ENCODE results near the gene CAMSAP3.
"Not testable (repeated sequence)": the region's sequence is repeated elsewhere in the genome, so short reads cannot be mapped to it uniquely, and the experiment has no call there.

The CAMSAP3 gene

DNA sequence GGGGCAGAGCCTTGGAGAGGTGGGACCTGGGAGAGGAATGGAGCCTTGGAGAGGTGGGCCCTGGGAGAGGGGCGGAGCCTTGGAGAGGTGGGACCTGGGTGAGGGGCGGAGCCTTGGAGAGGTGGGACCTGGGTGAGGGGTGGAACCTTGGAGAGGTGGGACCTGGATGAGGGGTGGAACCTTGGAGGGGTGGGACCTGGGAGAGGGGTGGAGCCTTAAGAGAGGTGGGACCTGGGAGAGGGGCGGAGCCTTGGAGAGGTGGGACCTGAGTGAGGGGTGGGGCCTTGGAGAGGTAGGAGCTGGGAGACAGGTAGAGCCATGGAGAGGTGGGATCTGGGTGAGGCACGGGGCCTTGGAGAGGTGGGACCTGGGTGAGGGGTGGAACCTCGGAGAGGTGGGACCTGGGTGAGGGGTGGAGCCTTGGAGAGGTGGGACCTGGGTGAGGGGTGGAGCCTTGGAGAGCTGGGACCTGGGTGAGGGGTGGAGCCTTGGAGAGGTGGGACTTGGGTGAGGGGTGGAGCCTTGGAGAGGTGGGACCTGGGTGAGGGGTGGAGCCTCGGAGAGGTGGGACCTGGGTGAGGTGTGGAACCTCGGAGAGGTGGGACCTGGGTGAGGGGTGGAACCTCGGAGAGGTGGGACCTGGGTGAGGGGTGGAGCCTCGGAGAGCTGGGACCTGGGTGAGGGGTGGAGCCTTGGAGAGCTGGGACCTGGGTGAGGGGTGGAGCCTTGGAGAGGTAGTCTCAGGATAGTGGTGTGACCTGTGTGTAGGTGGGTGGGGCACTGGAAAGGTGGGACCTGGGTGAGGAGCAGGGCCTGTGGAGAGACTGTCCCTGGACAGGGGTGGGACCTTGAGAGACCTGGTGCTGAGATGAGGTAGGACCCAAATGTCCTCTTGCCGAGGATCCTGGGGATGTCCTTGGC lies 48.2 kb downstream of the CAMSAP3 start:
- H3K4me1 ChIP-seq (ENCODE audit: control insufficient read depth, insufficient read depth, low read length) = not testable (repeated sequence)

DNA sequence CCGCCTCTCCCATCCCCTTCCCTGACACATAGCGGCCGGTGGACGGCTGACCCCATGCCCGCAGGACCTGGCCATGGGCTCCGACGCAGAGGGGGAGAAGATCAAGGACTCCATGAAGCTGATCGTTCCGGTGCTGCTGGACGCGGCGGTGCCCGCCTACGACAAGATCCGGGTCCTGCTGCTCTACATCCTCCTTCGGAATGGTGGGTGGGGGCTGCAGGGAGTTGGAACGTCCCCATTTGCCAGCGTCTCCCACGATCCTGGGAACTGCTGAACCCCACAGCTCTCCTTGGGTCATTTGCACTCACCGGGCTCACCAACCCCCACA lies 48.9 kb downstream of the CAMSAP3 start:
- no peak overlapping the region for H3K27ac ChIP-seq (ENCODE audit: low read depth, low read length)
- no peaks in the 10 kb centered on the region for H3K4me1 ChIP-seq (ENCODE audit: control insufficient read depth, insufficient read depth, low read length)
- H3K4me3 ChIP-seq (ENCODE audit: low read length) = no peak overlapping the region
- H3K9ac ChIP-seq (ENCODE audit: low read length) = no peak overlapping the region
- H3K27me3 ChIP-seq (ENCODE audit: control insufficient read depth, insufficient read depth, low read length) = no peaks in the 10 kb centered on the region
- peaks cover 7% of the 10 kb centered on the region for H3K36me3 ChIP-seq (ENCODE audit: control insufficient read depth, insufficient read depth, low read length)

More for the DNA sequence above, 48.2 kb downstream of the CAMSAP3 start:
- not testable (repeated sequence) for H3K27me3 ChIP-seq (ENCODE audit: control insufficient read depth, insufficient read depth, low read length); H3K36me3 ChIP-seq (ENCODE audit: control insufficient read depth, insufficient read depth, low read length); H3K4me3 ChIP-seq (ENCODE audit: low read length); H3K27ac ChIP-seq (ENCODE audit: low read depth, low read length); H3K9ac ChIP-seq (ENCODE audit: low read length)

DNA sequence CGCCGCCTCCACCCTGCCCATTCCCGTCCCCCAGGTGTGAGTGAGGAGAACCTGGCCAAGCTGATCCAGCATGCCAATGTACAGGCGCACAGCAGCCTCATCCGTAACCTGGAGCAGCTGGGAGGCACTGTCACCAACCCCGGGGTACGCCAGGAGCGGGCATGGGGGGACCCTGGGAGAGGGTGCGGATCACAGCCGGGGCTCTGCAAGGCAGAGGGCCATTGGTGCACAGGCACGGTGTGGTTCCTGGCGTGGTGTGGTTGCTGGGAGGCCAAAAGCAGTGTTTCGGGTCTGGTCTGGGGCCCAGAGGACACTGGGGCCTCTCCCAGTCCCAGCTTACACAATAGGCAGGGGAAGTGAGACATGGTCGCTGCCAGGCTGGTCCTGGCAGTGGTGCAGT lies 49.5 kb downstream of the CAMSAP3 start:
- H3K27ac ChIP-seq (ENCODE audit: low read depth, low read length) = no peak overlapping the region
- no peak overlapping the region for H3K9ac ChIP-seq (ENCODE audit: low read length)
- no peaks in the 10 kb centered on the region for H3K27me3 ChIP-seq (ENCODE audit: control insufficient read depth, insufficient read depth, low read length)
- H3K36me3 ChIP-seq (ENCODE audit: control insufficient read depth, insufficient read depth, low read length) = peaks cover 2% of the 10 kb centered on the region
- H3K4me3 ChIP-seq (ENCODE audit: low read length) = no peak overlapping the region
- no peaks in the 10 kb centered on the region for H3K4me1 ChIP-seq (ENCODE audit: control insufficient read depth, insufficient read depth, low read length)

DNA sequence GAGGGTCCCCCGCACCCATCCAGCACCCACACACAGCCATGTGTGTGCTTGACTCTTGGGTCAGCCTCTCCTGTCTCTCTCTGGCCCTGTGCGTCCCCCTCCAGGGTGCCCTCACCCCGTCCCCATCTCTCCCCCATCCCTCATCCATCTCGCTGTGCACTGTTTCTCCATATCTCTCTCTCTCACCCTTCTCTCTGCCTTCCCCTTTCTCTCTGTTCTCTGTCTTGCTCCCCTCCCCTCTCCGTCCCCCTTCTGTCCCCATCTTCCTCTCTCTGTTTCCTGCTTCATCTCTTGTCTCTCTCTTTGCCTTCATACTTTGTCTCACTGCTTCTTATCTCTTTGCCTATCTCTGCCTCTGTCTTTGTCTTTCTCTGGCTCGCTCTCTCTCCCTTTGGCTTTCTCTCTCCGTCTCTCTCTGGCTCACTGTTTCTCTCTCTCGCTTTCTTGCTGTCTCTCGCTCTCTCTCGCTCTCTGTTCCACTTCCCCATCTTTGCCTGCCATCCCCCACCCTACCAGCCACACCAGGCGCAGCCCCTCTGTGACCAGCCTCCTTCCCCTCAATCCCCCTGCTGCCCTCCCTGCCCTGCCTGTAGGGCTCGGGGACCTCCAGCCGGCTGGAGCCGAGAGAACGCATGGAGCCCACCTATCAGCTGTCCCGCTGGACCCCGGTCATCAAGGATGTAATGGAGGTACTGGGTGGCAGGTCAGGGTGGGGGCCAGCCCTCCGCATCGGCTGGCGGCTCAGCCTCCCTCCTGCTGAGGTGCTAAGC lies 50.2 kb downstream of the CAMSAP3 start:
- H3K4me1 ChIP-seq (ENCODE audit: control insufficient read depth, insufficient read depth, low read length) = no peaks in the 10 kb centered on the region
- no peaks in the 10 kb centered on the region for H3K36me3 ChIP-seq (ENCODE audit: control insufficient read depth, insufficient read depth, low read length)
- no peak overlapping the region for H3K4me3 ChIP-seq (ENCODE audit: low read length)
- no peak overlapping the region for H3K27ac ChIP-seq (ENCODE audit: low read depth, low read length)
- H3K27me3 ChIP-seq (ENCODE audit: control insufficient read depth, insufficient read depth, low read length) = no peaks in the 10 kb centered on the region
- no peak overlapping the region for H3K9ac ChIP-seq (ENCODE audit: low read length)

DNA sequence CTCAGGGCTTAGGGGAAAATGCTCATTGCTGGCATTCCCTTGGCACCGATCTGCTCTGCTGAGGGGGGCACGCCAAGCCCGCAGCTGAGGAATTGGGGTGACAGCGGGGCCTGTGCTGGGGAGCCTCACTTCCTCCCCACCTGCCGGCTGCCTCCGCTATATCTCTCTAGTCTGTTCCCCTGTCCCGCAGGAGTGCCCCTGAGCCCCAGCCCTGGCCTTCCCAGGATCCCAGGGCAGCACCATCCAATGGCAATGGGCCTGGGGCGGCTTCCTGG lies 50.7 kb downstream of the CAMSAP3 start:
- no peak overlapping the region for H3K9ac ChIP-seq (ENCODE audit: low read length)
- no peaks in the 10 kb centered on the region for H3K36me3 ChIP-seq (ENCODE audit: control insufficient read depth, insufficient read depth, low read length)
- no peak overlapping the region for H3K27ac ChIP-seq (ENCODE audit: low read depth, low read length)
- H3K4me3 ChIP-seq (ENCODE audit: low read length) = no peak overlapping the region
- no peaks in the 10 kb centered on the region for H3K4me1 ChIP-seq (ENCODE audit: control insufficient read depth, insufficient read depth, low read length)
- no peaks in the 10 kb centered on the region for H3K27me3 ChIP-seq (ENCODE audit: control insufficient read depth, insufficient read depth, low read length)

DNA sequence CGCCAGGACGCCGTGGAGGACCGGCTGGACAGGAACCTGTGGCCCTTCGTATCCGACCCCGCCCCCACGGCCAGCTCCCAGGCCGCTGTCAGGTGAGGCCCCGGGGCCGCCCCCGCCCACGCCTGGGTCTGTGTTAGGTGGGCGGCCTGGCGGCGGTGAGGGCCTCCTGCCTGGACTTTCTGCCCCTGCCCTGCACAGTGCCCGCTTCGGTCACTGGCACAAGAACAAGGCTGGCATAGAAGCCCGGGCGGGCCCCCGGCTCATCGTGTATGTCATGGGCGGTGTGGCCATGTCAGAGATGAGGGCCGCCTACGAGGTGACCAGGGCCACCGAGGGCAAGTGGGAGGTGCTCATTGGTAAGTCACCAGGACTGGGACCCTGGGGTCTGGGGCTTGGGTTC lies 51.5 kb downstream of the CAMSAP3 start:
- Histone ChIP-seq H3K27me3 (ENCODE audit: control insufficient read depth, insufficient read depth, low read length) (no peaks in the 10 kb centered on the region), H3K36me3 (ENCODE audit: control insufficient read depth, insufficient read depth, low read length) (no peaks in the 10 kb centered on the region), H3K27ac (ENCODE audit: low read depth, low read length) (no peak overlapping the region), H3K4me3 (ENCODE audit: low read length) (no peak overlapping the region), H3K9ac (ENCODE audit: low read length) (no peak overlapping the region), H3K4me1 (ENCODE audit: control insufficient read depth, insufficient read depth, low read length) (peaks cover 1% of the 10 kb centered on the region)

DNA sequence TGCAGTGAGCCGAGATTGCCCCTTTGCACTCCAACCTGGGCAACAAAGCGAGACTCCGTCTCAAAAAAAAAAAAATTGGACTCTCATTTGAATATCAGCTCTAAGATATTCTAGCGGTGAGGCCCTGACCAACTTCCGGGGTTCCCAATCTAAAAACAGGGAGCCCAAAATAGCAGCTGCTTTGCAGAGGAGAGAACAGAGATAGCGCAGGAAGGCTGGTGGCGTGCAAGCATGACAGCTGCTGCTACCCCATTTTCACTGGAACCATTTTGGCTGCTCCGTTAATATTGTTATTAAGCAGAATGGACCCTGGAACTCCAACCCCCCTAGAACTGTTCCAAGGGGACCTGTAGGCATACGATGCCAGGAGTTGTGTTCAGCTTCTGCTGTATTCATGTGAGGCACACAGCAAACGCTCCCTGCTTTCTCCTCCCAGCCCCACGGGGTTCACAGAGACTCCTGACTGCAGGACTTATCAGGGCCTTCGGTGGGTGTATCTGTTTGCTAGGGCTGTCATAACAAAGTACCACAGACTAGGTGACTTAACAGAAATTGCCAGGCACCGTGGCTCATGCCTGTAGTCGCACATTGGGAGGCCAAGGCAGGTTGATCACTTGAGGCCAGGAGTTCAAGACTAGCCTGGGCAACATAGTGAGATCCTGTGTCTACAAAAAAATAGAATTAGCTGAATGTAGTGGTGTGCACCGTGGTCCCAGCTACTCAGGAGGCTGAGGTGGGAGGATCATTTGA lies 52.8 kb downstream of the CAMSAP3 start:
- H3K36me3 ChIP-seq (ENCODE audit: control insufficient read depth, insufficient read depth, low read length) = no peaks in the 10 kb centered on the region
- peaks cover 3% of the 10 kb centered on the region for H3K4me1 ChIP-seq (ENCODE audit: control insufficient read depth, insufficient read depth, low read length)
- no peak overlapping the region for H3K27ac ChIP-seq (ENCODE audit: low read depth, low read length)
- no peak overlapping the region for H3K9ac ChIP-seq (ENCODE audit: low read length)
- H3K27me3 ChIP-seq (ENCODE audit: control insufficient read depth, insufficient read depth, low read length) = no peaks in the 10 kb centered on the region
- H3K4me3 ChIP-seq (ENCODE audit: low read length) = no peak overlapping the region

DNA sequence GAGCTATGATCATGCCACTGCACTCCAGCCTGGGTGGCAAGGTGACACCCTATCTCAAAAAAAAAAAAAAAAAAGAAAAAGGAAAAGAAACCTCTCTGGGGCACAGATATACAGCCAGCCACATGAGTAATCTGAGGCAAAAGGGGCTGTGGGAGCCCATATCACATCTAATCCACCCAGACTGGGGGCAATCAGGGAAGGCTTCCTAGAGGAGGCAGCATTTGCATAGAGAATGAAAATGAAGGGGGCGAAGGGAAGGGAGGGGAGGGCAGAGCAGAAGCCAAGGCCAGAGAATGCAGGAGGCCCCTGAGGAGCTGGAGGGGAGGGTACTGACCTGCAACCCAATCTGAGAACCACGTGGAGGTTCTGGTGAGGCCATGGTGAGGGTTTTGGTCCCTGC lies 54.5 kb downstream of the CAMSAP3 start:
- Histone ChIP-seq H3K9ac (ENCODE audit: low read length) (no peak overlapping the region), H3K4me3 (ENCODE audit: low read length) (no peak overlapping the region), H3K27ac (ENCODE audit: low read depth, low read length) (no peak overlapping the region), H3K36me3 (ENCODE audit: control insufficient read depth, insufficient read depth, low read length) (no peaks in the 10 kb centered on the region), H3K27me3 (ENCODE audit: control insufficient read depth, insufficient read depth, low read length) (no peaks in the 10 kb centered on the region), H3K4me1 (ENCODE audit: control insufficient read depth, insufficient read depth, low read length) (peaks cover 3% of the 10 kb centered on the region)

DNA sequence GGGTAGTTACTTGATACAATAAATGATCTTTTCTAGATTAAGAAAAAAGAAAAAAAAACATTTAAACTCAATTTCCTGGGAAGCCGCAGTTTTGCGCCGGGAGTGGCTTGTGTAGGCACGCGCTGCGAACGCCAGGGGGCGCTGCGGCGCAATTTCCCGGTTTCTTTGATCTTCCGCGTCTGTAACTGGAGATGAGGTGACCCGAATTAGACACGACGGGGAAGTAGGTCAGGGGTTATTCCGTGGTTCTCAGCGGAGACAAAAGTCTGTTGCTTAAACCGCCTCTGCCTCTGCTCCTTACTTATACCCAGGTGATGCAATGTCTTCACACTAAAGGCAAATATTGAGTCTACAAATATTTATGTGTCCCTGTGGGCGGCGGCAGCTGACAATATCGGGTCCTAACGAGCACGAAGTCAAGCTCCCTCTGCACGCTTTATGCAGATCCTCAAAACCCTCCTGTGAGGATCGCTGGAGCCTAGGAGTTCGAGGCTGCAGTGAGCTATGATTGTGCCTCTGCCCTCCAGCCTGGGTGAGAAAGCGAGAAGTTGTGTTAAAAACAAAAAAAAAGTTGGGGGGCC lies 56.5 kb downstream of the CAMSAP3 start:
- peak overlapping the region; percentile 30 for H3K9ac ChIP-seq (ENCODE audit: low read length)
- H3K4me3 ChIP-seq (ENCODE audit: low read length) = peak overlapping the region; percentile 59
- no peaks in the 10 kb centered on the region for H3K36me3 ChIP-seq (ENCODE audit: control insufficient read depth, insufficient read depth, low read length)
- no peak overlapping the region for H3K27ac ChIP-seq (ENCODE audit: low read depth, low read length)
- H3K27me3 ChIP-seq (ENCODE audit: control insufficient read depth, insufficient read depth, low read length) = no peaks in the 10 kb centered on the region
- peaks cover 3% of the 10 kb centered on the region for H3K4me1 ChIP-seq (ENCODE audit: control insufficient read depth, insufficient read depth, low read length)

DNA sequence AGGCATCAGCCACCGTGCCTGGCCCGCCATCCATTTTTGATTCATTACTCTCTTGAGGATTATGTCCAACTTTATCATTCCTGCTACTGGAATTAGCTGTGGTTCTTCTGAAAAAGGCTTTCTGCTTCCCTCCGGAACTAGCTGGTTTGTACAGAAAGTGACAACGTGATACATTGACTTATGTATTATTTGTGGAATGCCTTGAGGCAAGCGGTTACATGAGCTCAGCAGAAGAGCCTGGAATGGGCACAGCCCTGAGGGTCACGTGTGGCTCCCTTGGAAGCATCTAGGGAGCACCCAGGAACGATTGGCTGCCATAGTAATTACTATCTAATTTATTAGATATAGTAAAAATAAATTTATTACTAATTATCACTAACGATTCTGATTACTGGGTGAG lies 58.7 kb downstream of the CAMSAP3 start:
- no peak overlapping the region for H3K4me3 ChIP-seq (ENCODE audit: low read length)
- H3K27ac ChIP-seq (ENCODE audit: low read depth, low read length) = no peak overlapping the region
- H3K36me3 ChIP-seq (ENCODE audit: control insufficient read depth, insufficient read depth, low read length) = no peaks in the 10 kb centered on the region
- peaks cover 3% of the 10 kb centered on the region for H3K4me1 ChIP-seq (ENCODE audit: control insufficient read depth, insufficient read depth, low read length)
- no peaks in the 10 kb centered on the region for H3K27me3 ChIP-seq (ENCODE audit: control insufficient read depth, insufficient read depth, low read length)
- no peak overlapping the region for H3K9ac ChIP-seq (ENCODE audit: low read length)

DNA sequence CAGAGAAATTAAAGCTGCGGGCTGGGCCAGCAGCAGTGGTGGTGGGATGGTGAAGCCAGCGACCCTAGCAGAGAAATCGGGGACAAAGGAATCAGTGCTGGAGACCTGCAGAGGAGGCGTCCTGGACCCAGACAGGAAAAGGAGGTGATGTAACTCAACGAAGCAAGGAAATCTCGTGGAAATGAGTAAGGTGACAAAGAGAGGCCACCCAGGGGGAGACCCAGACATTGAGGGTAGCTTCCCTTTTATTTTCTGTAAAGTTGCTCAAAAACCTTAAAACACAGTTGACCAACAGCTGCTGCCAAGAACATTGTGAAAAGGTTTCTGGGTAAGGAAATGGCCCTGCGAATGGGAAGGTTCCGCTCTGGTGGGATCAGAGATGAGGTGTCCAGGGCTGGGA lies 59.9 kb downstream of the CAMSAP3 start:
- Histone ChIP-seq H3K9ac (ENCODE audit: low read length) (no peak overlapping the region), H3K27ac (ENCODE audit: low read depth, low read length) (no peak overlapping the region), H3K36me3 (ENCODE audit: control insufficient read depth, insufficient read depth, low read length) (no peaks in the 10 kb centered on the region), H3K27me3 (ENCODE audit: control insufficient read depth, insufficient read depth, low read length) (no peaks in the 10 kb centered on the region), H3K4me3 (ENCODE audit: low read length) (no peak overlapping the region), H3K4me1 (ENCODE audit: control insufficient read depth, insufficient read depth, low read length) (peaks cover 3% of the 10 kb centered on the region)

DNA sequence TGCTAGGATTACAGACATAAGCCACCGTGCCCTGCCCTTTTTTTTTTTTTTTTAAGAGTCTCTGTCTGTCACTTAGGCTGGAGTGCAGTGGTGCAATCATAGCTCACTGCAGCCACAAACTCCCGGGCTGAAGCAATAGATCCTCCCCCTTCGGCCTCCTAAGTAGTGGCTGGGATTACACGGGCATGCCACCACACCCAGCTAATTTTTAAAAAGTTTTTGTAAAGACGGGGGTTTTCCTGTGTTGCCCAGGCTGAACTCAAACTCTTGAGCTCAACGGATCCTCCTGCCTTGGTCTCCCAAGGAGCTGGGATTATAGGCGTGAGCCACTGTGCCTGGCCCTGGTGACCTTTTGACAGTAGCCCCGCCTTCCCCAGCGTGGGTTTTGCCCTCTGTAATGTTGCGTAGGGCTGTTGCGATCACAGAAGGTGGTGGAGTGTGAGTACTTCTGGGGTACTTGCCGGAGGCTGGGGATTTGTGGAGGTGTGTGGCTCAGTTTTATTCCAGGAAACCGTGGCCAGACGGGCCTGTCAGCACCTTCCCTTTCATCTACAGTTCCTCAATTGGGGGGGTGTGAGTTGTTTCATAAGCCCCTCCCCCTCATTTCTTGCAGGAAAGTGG lies 61.6 kb downstream of the CAMSAP3 start:
- Histone ChIP-seq H3K27me3 (ENCODE audit: control insufficient read depth, insufficient read depth, low read length) (no peaks in the 10 kb centered on the region), H3K4me3 (ENCODE audit: low read length) (no peak overlapping the region), H3K36me3 (ENCODE audit: control insufficient read depth, insufficient read depth, low read length) (no peaks in the 10 kb centered on the region), H3K4me1 (ENCODE audit: control insufficient read depth, insufficient read depth, low read length) (peaks cover 1% of the 10 kb centered on the region), H3K9ac (ENCODE audit: low read length) (no peak overlapping the region), H3K27ac (ENCODE audit: low read depth, low read length) (no peak overlapping the region)

Data from rectal smooth muscle tissue (tissue), 1 donor.